ENCODE measurements around the gene ERC1.
"Not testable (repeated sequence)": the region's sequence is repeated elsewhere in the genome, so short reads cannot be mapped to it uniquely, and the experiment has no call there.

ERC1 gene

GRCh38 chr12:1197264-1198018, 206.4 kb downstream of the ERC1 start:
- DNase-seq, result no peak

DNA sequence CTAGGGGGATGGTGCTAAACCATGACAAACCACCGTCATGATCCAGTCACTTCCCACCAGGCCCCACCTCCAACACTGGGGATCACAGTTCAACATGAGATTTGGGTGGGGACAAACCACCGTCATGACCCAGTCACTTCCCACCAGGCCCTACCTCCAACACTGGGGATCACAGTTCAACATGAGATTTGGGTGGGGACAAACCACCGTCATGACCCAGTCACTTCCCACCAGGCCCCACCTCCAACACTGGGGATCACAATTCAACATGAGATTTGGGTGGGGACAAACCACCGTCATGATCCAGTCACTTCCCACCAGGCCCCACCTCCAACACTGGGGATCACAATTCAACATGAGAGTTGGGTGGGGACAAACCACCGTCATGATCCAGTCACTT, 207.8 kb downstream of the ERC1 start:
- not testable (repeated sequence) for DNase-seq

DNA sequence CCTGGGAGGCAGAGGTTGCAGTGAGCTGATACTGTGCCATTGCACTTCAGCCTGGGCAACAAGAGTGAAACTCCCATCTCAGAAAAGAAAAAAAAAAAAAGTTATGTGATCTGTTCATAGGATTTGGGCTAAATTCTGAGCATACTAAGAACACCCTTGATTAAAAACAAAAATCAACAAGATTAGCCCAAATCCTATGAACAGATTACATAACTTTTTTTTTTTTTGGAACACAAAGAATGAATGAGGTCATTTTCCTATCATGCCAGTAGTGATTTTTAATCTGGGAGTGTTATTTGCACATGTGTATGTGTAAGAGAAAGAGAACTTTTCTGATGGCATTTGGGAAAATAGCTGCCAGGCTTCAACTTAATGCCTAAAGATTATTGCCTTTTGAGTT, 208.7 kb downstream of the ERC1 start:
- no peak for DNase-seq

- no peak for DNase-seq
These were observed 210.0 kb downstream of the ERC1 start for GRCh38 chr12:1201030-1201429.

DNA sequence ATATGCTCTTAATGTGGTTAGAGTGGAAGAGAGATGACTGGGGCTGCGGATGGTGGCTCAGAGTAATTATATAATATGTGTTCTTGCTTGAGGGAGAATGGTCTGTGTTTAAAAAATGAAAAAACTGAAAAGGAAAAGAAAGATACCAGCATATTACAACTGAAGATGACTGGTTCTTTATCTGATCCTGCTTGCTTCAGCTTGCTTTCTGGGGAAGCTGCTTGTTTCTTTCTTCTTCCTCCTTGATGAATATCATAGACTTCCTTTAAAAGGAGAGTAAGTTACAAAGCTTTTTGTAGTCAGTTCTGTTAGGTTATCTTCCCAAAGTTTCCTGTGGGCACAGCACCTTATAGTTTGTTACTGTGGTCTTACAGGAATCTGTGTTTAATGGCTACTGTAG, 210.9 kb downstream of the ERC1 start:
- DNase-seq, result no peak

GRCh38 chr12:1203735-1204019, 212.7 kb downstream of the ERC1 start:
- no peak for DNase-seq

DNA sequence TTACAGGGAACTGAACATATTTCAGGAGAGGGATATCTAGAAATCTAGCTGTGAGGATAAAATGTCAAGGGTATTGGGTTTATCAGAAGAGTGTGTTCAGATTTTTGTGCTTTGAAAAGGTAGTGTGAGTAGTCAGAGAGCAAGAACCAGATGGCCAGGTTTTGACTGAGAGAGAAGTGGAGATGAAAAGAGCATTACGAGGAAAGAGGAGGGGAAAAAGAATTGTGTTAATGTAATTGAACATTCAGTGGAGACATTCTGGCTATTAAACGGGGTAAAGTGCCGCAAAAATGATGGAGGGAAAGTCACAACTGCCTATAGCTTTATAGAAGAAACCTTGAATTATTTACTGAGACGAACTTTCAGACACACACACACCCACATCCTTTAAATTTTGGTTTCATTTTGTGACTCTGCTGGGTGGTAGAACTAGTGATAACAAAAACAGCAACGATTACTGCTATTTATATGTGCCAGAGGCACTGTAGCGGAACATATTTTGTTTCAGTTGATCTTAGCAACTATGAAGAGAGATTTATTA, 213.6 kb downstream of the ERC1 start:
- DNase-seq, result no peak

DNA sequence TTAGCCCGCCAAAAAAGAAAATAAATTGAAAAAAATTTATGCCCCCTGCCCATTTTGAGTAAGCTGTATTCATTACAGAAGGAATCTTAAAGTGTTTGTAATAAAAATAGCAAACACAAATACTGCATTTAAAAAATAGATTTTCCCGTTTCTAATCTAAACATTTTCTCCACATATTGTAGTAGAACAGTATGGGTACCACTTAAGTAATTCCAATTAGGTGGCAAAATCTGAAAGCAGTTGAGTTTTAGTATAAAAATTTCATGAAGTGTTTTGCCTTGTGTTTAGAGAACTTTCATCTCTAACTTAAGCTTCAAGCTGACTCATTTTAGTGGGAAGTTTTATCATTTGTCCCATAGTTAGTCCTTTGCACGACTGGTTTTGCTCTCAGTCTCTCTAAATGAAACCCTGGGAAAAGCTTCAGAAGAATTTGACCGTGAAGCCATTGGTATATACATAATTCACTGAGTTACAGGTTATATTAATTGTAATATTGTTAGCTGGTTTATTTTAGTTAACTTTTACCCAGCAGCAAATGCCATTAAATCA, 214.6 kb downstream of the ERC1 start:
- DNase-seq, result no peak

DNA sequence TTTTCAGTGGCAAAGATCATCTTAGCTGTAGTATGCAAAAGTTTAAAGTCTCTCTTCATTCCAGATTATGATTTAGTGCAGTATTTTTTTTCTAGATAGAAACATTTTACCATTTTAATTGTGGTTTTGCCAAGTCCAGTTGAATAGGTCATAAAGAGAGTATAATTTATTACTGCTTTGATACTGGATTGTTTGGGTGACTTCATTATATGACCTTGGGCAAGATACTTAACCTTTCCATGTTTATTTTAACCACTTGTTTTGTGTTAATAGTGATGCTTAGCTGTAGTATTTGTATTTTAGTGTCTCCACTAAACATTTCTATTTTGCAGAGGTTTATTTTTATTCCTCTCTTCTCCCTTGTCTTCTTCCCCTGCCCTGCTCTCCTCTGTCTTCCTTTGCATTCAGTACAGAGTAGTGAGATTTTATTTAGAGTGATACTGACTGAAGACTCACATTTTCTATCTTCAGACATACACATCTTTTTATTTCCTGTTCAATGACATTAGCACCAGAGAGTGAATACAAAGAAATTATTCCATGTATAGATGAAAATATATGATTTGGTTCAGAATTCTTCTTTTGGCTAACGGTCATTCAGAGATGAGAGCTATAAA, 215.2 kb downstream of the ERC1 start:
- DNase-seq, result no peak

DNA sequence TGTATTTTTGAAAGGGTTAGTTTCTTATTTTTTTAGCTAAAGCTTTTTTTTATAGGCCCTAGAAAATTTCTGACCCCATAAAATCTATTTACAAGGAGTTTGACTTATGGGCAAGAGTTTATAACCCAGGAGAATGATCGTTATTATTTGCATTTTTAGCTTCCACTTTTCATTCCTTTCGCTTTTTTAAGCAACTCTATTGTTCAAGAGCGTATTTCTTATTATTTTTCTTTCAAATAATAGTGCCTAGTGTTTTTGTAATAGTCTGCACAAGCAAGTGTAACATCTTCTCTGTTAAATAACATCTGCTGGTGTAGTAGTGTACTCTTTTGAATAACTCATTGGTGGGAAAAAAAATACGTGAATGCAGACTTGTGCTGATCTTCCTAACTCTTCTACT, 216.3 kb downstream of the ERC1 start:
- no peak for DNase-seq

DNA sequence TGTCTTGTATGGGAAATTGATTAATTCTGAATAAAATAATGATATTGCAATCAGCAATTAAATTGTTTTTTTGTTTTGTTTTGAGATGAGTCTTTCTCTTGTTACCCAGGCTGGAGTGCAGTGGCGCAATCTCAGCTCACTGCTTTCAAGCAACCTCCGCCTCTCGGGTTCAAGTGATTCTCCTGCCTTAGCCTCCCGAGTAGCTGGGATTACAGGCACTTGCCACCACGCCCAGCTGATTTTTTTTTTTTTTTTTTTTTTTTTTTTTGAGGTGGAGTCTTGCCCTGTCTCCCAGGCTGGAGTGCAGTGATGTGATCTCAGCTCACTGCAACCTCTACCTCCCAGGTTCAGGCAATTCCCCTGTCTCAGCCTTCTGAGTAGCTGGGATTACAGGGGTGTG, 217.7 kb downstream of the ERC1 start:
- DNase-seq, result not testable (repeated sequence)

DNA sequence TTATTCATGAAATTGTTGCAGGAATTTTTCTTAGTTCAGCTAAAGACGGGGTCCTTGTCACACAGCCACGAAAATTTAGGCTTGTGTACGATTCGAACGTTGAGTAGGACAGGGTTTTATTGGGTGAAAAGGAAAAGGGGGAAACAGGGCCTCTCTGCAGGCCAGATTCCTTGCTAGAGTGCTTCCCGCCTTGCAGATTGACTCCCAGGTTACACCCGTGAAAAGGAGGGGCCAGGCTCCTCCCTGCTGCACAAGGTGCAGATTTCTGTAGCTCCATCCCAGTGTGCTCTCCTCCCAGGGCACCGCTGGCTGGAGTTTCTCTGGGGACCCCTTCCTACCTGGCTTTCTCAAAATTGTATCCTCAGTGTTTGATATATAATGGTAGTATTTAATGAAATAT, 221.5 kb downstream of the ERC1 start:
- no peak for DNase-seq

- DNase-seq, result no peak
These were observed 222.2 kb downstream of the ERC1 start for GRCh38 chr12:1213205-1213604.

DNA sequence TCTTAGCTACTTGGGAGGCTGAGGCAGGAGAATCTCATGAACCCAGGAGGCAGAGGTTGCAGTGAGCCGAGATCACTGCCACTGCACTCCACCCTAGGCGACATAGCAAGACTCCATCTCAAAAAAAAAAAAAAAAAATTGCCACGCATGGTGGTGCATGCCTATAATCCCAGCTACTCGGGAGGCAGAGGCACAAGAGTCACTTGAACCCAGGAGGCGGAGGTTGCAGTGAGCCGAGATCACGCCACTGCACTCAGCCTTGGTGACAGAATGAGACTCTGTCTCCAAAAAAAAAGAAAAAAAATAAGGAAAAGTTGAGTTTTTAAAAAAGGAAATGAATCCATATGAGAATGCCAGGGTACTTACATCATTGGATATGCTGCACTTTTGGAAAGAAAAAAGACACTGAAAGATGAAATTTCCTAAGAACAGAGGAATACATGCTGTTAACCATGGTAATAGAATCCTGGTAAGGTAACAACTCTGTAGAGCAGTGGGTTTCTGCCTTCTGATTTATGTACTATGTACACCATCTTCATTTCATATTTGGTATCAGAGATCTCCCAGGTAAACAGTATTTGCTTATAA, 222.7 kb downstream of the ERC1 start:
- DNase-seq, result no peak

DNA sequence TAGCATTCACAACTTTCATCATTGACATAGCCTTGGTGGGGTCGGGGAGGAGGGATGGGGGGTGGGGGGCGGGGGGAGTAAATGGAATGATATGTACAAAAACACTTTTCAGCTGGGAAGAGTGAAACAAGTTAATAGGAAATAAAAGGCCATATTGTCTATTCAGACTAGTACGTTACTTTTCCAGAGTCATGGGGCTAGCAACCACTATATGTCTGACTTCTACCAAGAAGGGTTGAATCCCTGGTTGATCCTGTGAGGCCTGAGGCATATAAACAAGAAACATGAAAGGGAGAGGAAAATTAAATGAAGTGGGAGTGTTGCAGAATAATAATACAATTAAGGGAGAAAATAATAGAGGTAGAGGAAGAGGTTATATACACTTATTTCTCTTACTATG, 225.5 kb downstream of the ERC1 start:
- DNase-seq, result no peak

DNA sequence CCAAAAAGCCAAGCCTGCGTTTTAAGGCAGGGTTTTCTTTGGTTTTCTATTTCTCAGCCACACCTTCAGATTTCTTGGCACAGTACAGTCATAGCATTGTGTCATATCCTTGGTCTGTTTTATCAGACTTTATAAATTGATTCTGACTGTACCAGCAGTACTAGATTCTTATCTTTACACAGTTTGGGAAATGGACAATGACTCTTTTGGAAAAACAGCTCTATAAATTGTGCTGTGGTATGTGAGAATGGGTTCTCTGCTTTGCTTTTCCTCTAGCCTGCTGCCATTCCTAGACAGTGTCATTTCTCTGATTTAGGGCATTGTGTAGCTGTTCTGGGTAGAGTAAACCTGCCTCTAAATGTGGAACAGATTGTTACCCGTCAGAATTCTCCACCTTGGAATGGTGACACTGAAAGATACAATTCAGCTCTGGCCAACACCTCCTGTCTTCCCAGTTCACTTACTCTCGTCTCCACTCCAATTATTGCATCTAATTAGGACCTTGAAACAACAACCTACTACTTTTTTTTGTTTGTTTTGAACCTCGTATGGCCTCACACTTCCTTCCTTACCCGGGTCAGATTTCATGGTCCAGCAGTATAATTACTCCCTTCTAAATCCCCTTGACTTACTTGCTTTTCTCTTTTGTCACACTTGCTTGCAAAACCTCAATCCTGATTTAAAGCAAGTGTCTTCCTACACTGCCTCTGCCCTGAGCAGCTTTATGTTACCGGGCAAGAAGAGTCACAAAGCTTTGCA, 226.3 kb downstream of the ERC1 start:
- DNase-seq, result peak in 1 of 2 experiments; percentile 14

GRCh38 chr12:1218369-1218768, 227.3 kb downstream of the ERC1 start:
- DNase-seq, result no peak

GRCh38 chr12:1220127-1221092, 229.4 kb downstream of the ERC1 start:
- DNase-seq, result peak; percentile 72 to 88

GRCh38 chr12:1222858-1223639, 232.0 kb downstream of the ERC1 start:
- no peak for DNase-seq

- DNase-seq, result no peak
These were observed 235.9 kb downstream of the ERC1 start for GRCh38 chr12:1226951-1227350.

DNA sequence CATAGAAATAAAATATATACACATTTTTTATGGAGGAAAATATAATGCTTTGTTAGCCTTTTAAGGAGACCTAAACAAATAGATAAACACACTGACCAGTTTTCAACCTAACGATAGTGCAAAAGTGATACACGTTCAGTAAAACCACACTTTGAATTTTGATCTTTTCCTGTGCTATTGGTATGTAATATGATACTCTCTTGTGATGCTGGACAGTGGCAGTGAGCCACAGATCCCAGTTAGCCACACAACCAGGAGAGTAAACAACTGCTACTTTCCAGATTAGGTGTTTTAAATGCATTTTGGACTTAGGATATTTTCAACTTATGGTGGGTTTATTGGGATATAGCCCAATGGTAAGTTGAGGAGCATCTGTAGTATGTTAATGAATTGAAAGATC, 243.1 kb downstream of the ERC1 start:
- DNase-seq, result no peak

Measured in NCI-H2081 (cell line).